ENCODE results near the gene MIGA2.

GRCh38 chr9:129078691-129079503 is 42.5 kb downstream of the MIGA2 start:
- TF ChIP-seq, protein P1, sequence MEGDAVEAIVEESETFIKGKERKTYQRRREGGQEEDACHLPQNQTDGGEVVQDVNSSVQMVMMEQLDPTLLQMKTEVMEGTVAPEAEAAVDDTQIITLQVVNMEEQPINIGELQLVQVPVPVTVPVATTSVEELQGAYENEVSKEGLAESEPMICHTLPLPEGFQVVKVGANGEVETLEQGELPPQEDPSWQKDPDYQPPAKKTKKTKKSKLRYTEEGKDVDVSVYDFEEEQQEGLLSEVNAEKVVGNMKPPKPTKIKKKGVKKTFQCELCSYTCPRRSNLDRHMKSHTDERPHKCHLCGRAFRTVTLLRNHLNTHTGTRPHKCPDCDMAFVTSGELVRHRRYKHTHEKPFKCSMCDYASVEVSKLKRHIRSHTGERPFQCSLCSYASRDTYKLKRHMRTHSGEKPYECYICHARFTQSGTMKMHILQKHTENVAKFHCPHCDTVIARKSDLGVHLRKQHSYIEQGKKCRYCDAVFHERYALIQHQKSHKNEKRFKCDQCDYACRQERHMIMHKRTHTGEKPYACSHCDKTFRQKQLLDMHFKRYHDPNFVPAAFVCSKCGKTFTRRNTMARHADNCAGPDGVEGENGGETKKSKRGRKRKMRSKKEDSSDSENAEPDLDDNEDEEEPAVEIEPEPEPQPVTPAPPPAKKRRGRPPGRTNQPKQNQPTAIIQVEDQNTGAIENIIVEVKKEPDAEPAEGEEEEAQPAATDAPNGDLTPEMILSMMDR (IDR thresholded peaks at IDR 0.05), result no peak
- no peak for TF ChIP-seq POLR2A (IDR thresholded peaks at IDR 0.05)
